Mucosa of descending colon (tissue), 3 donors: ENCODE measurements around the gene LGMN. TPM values are rescaled to one million over a fixed set of nuclear protein-coding genes. Genes with fewer than 3 reads are reported as not detected.
"Not testable (repeated sequence)": the region's sequence is repeated elsewhere in the genome, so short reads cannot be mapped to it uniquely, and the experiment has no call there.

Experiments
- ATAC-seq: fragments of 200-7000 bp; cut with Tn5 transposase; one replicate; pipeline ENCODE4 v1.9.1; 2020; ENCODE audit warnings: mild to moderate bottlenecking, moderate library complexity
- DNase-seq, 3 donors: peaks; one replicate each; pipeline ENCODE4 v3.0.0-alpha.2; 2020
- H3K36me3 ChIP-seq: fragments of 200-600 bp; one replicate; pipeline ENCODE4 v1.8.0; 2021; ENCODE audit warnings: low read depth, mild to moderate bottlenecking
- H3K4me1 ChIP-seq: fragments of 200-600 bp; one replicate; pipeline ENCODE4 v1.8.0; 2021; ENCODE audit warnings: low read depth, mild to moderate bottlenecking
- H3K4me3 ChIP-seq: fragments of 200-600 bp; one replicate; pipeline ENCODE4 v1.8.0; 2021; ENCODE audit warnings: mild to moderate bottlenecking
- H3K9me3 ChIP-seq: fragments of 200-600 bp; one replicate; pipeline ENCODE4 v1.8.0; 2021; ENCODE audit warnings: mild to moderate bottlenecking
- CTCF ChIP-seq: fragments of 200-600 bp; IDR thresholded peaks from one replicate; pipeline ENCODE4 v1.8.0; 2022; ENCODE audit warnings: antibody characterized with exemption, mild to moderate bottlenecking
- intact Hi-C, 2 donors: fragments of 100-400 bp; cut with DNase I in 1 of 2; cut with micrococcal nuclease in 1 of 2; formaldehyde crosslinking; loops; one replicate each; pipeline versions ENCODE4 v1.11.0 to v1.11.1; 2022; cut with DNase I, micrococcal nuclease
- total RNA-seq, 3 donors: library from RNA; stranded (reverse); fragmentation: NEBNext Ultra II Directional in 2 of 3; extraction: Animal tissue kit (Norgen Biotek cat#: 25700) in 2 of 3; gene quantifications; one replicate each; pipeline versions ENCODE4 v1.2.1 to v1.2.4, GENCODE V29; 2021 to 2023
- donor health status: DM: no; HTN: no; CAD: no; lungs with moderate emphysema.
- donor health status: DM: no; HTN: no; CAD: no.
- donor health status: DM: no; HTN: yes; CAD: no.

The LGMN gene
- total RNA-seq, 3 donors from 2014 or later, result 86.8 to 103 (median 94.3) TPM

- Histone ChIP-seq H3K4me1 (peaks cover 5% of the 10 kb centered on the region), H3K36me3 (no peaks in the 10 kb centered on the region), H3K4me3 (no peak overlapping the region), H3K9me3 (peaks cover 2% of the 10 kb centered on the region)
- ATAC-seq (peak; percentile 81), DNase-seq (peak in 1 of 3 donors; percentile 86)
- intact Hi-C loops, result loop anchor here (1.0 to 10.0 kb wide), 2 partner anchors 69 to 70 kb away; no protein-coding TSS in a partner anchor
- peak; percentile 38 for TF ChIP-seq CTCF
These were observed 35.5 kb upstream of the LGMN start for GRCh38 chr14:92783813-92784431.

GRCh38 chr14:92781350-92781749, 32.9 kb upstream of the LGMN start:
- no peak for TF ChIP-seq CTCF
- no peak for DNase-seq
- H3K4me1 ChIP-seq, result peaks cover 5% of the 10 kb centered on the region
- intact Hi-C loops, result loop anchor here in 1 of 2 donors (10.0 kb wide), 1 partner anchor 67 kb away; no protein-coding TSS in a partner anchor
- ATAC-seq, result no peak
- H3K36me3 ChIP-seq, result no peaks in the 10 kb centered on the region
- H3K9me3 ChIP-seq, result no peaks in the 10 kb centered on the region
- H3K4me3 ChIP-seq, result no peak overlapping the region

GRCh38 chr14:92780444-92781232, 32.2 kb upstream of the LGMN start:
- TF ChIP-seq CTCF, result no peak
- H3K36me3 ChIP-seq, result no peaks in the 10 kb centered on the region
- DNase-seq, result no peak
- no peak for ATAC-seq
- no peak overlapping the region for H3K4me3 ChIP-seq
- H3K9me3 ChIP-seq, result no peaks in the 10 kb centered on the region
- intact Hi-C loops, result loop anchor here in 1 of 2 donors (10.0 kb wide), 1 partner anchor 66 kb away; no protein-coding TSS in a partner anchor
- peaks cover 5% of the 10 kb centered on the region for H3K4me1 ChIP-seq

GRCh38 chr14:92778868-92779565, 30.6 kb upstream of the LGMN start:
- intact Hi-C loops, H3K36me3 ChIP-seq, H3K9me3 ChIP-seq, H3K4me1 ChIP-seq, DNase-seq, H3K4me3 ChIP-seq: not testable (repeated sequence)
- peak; percentile 27 for ATAC-seq

- DNase-seq, H3K4me3 ChIP-seq, H3K36me3 ChIP-seq, H3K4me1 ChIP-seq, intact Hi-C loops, H3K9me3 ChIP-seq: not testable (repeated sequence)
- ATAC-seq, result peak; percentile 86
These were observed 26.9 kb upstream of the LGMN start for GRCh38 chr14:92775292-92775691.

GRCh38 chr14:92774572-92774971, 26.1 kb upstream of the LGMN start:
- no peak overlapping the region for H3K4me3 ChIP-seq
- DNase-seq (no peak), ATAC-seq (no peak)
- H3K4me1 ChIP-seq, result no peaks in the 10 kb centered on the region
- TF ChIP-seq CTCF, result no peak
- intact Hi-C loops, result no loop called here
- H3K9me3 ChIP-seq, result no peaks in the 10 kb centered on the region
- H3K36me3 ChIP-seq, result no peaks in the 10 kb centered on the region
